Measurements from ENCODE around the gene KLHL34. TPM values are rescaled to one million over a fixed set of nuclear protein-coding genes. Genes with fewer than 3 reads are reported as not detected.

The KLHL34 gene
- total RNA-seq, 1 experiment from 2014 or later = not detected

GRCh38 chrX:21655901-21656586 lies 2.1 kb downstream of the KLHL34 start:
- no peak for DNase-seq (ENCODE audit: low read depth)

DNA sequence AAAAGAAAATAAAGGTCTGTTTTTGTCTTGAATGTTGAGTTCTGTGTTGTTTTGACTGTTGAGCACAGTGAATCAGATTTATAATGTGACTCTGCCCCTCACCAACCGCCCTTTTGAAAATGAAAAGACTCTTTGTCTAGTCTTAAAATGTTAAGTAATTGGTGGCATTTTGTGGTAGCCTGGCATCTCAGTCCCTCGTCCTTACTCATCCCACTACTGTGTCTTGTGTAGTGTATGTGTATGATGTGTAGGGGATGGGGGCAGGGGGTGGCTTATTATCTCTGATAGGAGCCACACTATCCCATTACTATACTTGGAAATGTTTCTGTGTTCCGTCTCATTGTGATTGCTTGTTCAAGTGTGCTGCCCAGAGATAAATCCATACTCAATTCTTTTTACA lies 12.2 kb downstream of the KLHL34 start:
- no peak for DNase-seq (ENCODE audit: low read depth)

DNA sequence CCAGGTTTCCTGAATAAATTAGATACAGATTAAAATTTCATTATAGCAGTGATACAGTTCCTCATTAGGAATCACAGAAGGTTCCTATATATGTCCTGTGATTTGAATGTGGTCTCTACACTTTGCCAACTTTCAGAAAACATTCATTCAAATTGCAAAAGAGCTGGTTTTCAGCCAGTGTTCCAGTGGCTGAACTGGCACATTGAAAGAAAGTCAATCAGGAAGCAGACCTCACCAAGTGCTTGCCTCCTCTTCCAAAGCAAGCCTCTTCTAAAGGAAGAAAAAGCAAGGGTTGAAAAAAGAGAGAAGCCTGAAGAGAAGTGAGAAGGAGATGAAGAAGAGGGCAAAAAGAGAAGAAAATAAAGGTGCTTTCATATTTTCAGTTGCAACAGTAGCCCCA lies 12.7 kb downstream of the KLHL34 start:
- no peak for DNase-seq (ENCODE audit: low read depth)

DNA sequence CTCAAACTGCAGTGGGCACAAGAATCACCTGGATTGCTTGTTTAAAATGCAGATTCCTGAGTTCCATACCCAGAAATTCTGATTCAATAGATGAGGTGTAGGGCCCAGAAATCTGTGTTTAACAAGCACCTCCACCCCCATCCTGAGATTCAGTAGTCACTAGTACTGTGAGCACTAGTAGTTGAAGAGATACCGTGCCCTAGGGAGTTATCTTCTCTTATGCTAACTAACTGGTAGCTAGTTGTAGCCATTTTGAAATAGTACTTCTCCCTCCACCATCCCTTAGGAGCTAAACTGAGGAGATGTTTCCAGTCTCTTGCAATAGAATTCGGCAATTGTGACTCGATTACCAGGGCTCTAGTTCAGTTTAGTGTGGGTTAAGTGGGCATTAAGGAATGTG lies 18.4 kb downstream of the KLHL34 start:
- DNase-seq (ENCODE audit: low read depth) = no peak

DNA sequence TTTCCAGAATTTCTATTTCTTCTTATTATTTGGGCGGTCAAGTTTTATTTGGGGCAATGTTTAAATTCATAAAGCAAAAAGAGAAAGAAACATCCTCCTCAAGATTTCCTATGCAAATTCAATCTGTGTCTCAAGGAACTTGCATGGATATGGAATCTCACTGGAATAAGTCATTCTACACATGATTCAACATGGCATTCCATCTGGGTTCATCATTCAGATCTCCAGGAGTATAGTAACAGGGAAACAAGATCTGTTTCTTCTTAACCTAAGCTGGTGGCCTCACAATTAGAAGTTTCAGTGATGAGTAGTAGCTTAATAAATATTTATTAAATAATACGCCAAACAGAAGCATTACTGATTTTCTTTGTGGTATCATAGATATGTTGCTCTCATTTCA lies 19.8 kb downstream of the KLHL34 start:
- peak; percentile 1 for DNase-seq (ENCODE audit: low read depth)

- no peak for DNase-seq (ENCODE audit: low read depth)
These were observed 26.1 kb downstream of the KLHL34 start for GRCh38 chrX:21632027-21632426.

GRCh38 chrX:21623778-21624501 lies 34.2 kb downstream of the KLHL34 start:
- no peak for DNase-seq (ENCODE audit: low read depth)

- DNase-seq (ENCODE audit: low read depth) = no peak
These were observed 37.9 kb downstream of the KLHL34 start for GRCh38 chrX:21620234-21620633.

DNA sequence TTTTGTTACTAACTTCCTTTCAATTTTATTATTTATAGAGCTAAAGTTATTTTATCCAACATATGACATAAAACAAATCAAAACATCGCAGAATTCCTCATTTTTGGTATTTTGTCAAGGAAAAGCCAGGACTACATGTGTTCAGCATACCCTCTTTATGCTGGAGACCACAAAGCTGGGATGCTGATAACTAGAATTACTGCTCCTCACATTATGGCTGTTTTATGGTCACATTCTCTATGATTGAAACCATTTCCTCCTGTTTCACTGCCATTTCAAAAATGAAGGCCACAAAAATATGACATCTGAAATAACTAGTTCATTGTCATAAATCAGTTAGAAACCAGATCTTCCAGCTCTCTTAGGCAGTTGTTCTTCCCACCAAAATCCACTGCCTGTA lies 41.7 kb downstream of the KLHL34 start:
- DNase-seq (ENCODE audit: low read depth) = no peak

DNA sequence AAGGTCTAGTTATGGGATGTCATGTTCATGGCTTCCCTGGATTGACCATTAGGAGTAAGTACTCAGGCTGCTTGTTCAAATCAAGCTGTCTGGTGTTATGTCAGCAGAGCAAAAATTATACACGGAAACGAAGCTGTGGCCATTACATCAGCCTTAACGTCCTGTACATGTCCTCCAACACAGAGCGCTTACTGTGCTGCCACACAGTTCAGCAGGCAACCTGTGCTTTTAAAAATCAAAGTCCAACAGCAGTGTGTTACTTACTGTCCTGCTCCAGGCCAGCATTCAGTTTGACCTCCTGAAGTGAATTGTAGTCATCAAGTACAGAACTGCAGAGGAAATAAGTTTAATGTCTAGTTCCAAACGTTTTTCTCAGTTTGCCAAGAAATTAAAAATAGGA lies 46.0 kb downstream of the KLHL34 start:
- no peak for DNase-seq (ENCODE audit: low read depth)

- DNase-seq (ENCODE audit: low read depth) = no peak
These were observed 48.0 kb downstream of the KLHL34 start for GRCh38 chrX:21610168-21610567.

- DNase-seq (ENCODE audit: low read depth) = no peak
These were observed 52.1 kb downstream of the KLHL34 start for GRCh38 chrX:21606002-21606401.

Other genes starting within 250 kb of the KLHL34 start
- gene SMPX, start 99.8 kb upstream of the KLHL34 start, total RNA-seq (2014; rRNA removed; shearing (Covaris generic)) = 0.42 TPM in 1 of 2 replicates, not detected in the other
- 9.0 and 15.5 TPM in 2 replicates for gene MBTPS2, start 181.3 kb upstream of the KLHL34 start, total RNA-seq (2014; rRNA removed; shearing (Covaris generic))
- 0.54 and 1.1 TPM in 2 replicates for gene YY2, start 197.7 kb upstream of the KLHL34 start, total RNA-seq (2014; rRNA removed; shearing (Covaris generic))